Keratinocyte (primary cell): ENCODE data around the gene DNMT3A.

Experiments
- CTCF ChIP-seq, 3 experiments: IDR thresholded peaks in 1 of 3; conservative IDR thresholded peaks in 1 of 3; optimal IDR thresholded peaks in 1 of 3; 2 replicates in 2 of 3; 3 replicates in 1 of 3; pipeline versions ENCODE3 to v1.5.1; 2011; ENCODE audit warnings: low read length in 3 of 3, mild to moderate bottlenecking in 3 of 3, moderate library complexity in 2 of 3, control low read depth in 1 of 3, inconsistent platforms in 1 of 3; ENCODE audit not compliant: insufficient read depth in 2 of 3; ENCODE audit errors: extremely low read depth in 1 of 3
- EZH2 ChIP-seq: IDR thresholded peaks from one replicate; pipeline ENCODE4 v1.6.1; 2012; ENCODE audit warnings: inconsistent platforms, mild to moderate bottlenecking, low read length, moderate library complexity

DNA sequence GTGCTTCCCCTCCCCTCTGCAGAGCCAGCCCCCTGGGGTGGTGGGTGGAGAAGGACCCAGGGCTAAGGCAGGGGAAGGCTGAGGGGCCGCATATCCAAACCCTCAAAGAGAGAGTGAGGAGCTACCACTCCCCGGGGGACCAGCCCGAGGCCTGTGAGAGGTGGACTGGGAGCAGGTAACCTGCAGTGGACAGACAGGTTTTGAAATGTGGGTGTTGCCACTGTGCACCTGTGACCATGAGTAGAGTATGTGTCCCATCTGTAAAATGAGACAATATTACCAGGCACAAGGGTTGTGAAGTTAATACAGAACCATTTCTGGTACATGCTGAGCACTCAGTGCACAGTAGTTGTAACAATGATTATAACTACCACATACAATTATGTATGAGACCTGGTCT is 122.1 kb downstream of the DNMT3A start:
- TF ChIP-seq CTCF (optimal IDR thresholded peaks at IDR 0.05 in 1 of 3, IDR thresholded peaks at IDR 0.05 in 1 of 3, conservative IDR thresholded peaks at IDR 0.05 in 1 of 3; ENCODE audit: extremely low read depth in 1 of 3, insufficient read depth in 2 of 3, low read length in 3 of 3) = no peak
- no peak for TF ChIP-seq EZH2
